ENCODE results near the gene UBE2S.

UBE2S gene

GRCh38 chr19:55366790-55367189 is 40.8 kb downstream of the UBE2S start:
- H3K4me2 ChIP-seq (ENCODE audit: low read depth, low read length, poor library complexity, severe bottlenecking) = no peak overlapping the region

GRCh38 chr19:55365964-55366363 is 41.6 kb downstream of the UBE2S start:
- Histone ChIP-seq H3K79me2 (ENCODE audit: insufficient read depth, low read length) (no peaks in the 10 kb centered on the region), H3K36me3 (ENCODE audit: low read length) (no peaks in the 10 kb centered on the region), H3K27ac (ENCODE audit: low read depth, low read length) (no peak overlapping the region), H3K9me2 (replicated peaks; ENCODE audit: insufficient read depth, low read length) (no peaks in the 10 kb centered on the region), H3K4me3 (ENCODE audit: insufficient read depth, low read length, poor library complexity, severe bottlenecking) (no peak overlapping the region), H2AFZ (ENCODE audit: low read depth, low read length, severe bottlenecking) (no peak overlapping the region), H3K9me3 (ENCODE audit: insufficient read depth, low read length) (no peaks in the 10 kb centered on the region), H3F3A (ENCODE audit: insufficient read depth) (no peaks in the 10 kb centered on the region), H4K20me1 (ENCODE audit: low read depth, low read length) (no peaks in the 10 kb centered on the region), H3K27me3 (ENCODE audit: low read length) (no peaks in the 10 kb centered on the region), H3K4me2 (ENCODE audit: low read depth, low read length, poor library complexity, severe bottlenecking) (no peak overlapping the region), H3K9ac (ENCODE audit: low read length) (no peak overlapping the region)
- TF ChIP-seq CTCF (IDR thresholded peaks at IDR 0.05; ENCODE audit: insufficient read depth, low read length, poor library complexity, severe bottlenecking) = no peak
- TF ChIP-seq EZH2phosphoT487 (conservative IDR thresholded peaks at IDR 0.05; ENCODE audit: low read length) = no peak

More at GRCh38 chr19:55366790-55367189, 40.8 kb downstream of the UBE2S start:
- Histone ChIP-seq H4K20me1 (ENCODE audit: low read depth, low read length) (no peaks in the 10 kb centered on the region), H3K9me2 (replicated peaks; ENCODE audit: insufficient read depth, low read length) (no peaks in the 10 kb centered on the region), H3K27ac (ENCODE audit: low read depth, low read length) (no peak overlapping the region), H3K9ac (ENCODE audit: low read length) (no peak overlapping the region), H3K4me3 (ENCODE audit: insufficient read depth, low read length, poor library complexity, severe bottlenecking) (no peak overlapping the region), H3F3A (ENCODE audit: insufficient read depth) (no peaks in the 10 kb centered on the region), H3K79me2 (ENCODE audit: insufficient read depth, low read length) (no peaks in the 10 kb centered on the region), H3K36me3 (ENCODE audit: low read length) (no peaks in the 10 kb centered on the region), H2AFZ (ENCODE audit: low read depth, low read length, severe bottlenecking) (no peak overlapping the region), H3K27me3 (ENCODE audit: low read length) (no peaks in the 10 kb centered on the region), H3K9me3 (ENCODE audit: insufficient read depth, low read length) (no peaks in the 10 kb centered on the region)
- TF ChIP-seq CTCF (IDR thresholded peaks at IDR 0.05; ENCODE audit: insufficient read depth, low read length, poor library complexity, severe bottlenecking) = no peak
- TF ChIP-seq EZH2phosphoT487 (conservative IDR thresholded peaks at IDR 0.05; ENCODE audit: low read length) = no peak

GRCh38 chr19:55365245-55365644 is 42.3 kb downstream of the UBE2S start:
- no peak overlapping the region for H3K4me2 ChIP-seq (ENCODE audit: low read depth, low read length, poor library complexity, severe bottlenecking)
- TF ChIP-seq CTCF (IDR thresholded peaks at IDR 0.05; ENCODE audit: insufficient read depth, low read length, poor library complexity, severe bottlenecking) (no peak), EZH2phosphoT487 (conservative IDR thresholded peaks at IDR 0.05; ENCODE audit: low read length) (no peak)
- no peak overlapping the region for H3K27ac ChIP-seq (ENCODE audit: low read depth, low read length)

More at GRCh38 chr19:55365245-55365644, 42.3 kb downstream of the UBE2S start:
- Histone ChIP-seq H3K9me3 (ENCODE audit: insufficient read depth, low read length) (no peaks in the 10 kb centered on the region), H3K36me3 (ENCODE audit: low read length) (no peaks in the 10 kb centered on the region), H3F3A (ENCODE audit: insufficient read depth) (no peaks in the 10 kb centered on the region), H3K79me2 (ENCODE audit: insufficient read depth, low read length) (no peaks in the 10 kb centered on the region), H4K20me1 (ENCODE audit: low read depth, low read length) (no peaks in the 10 kb centered on the region), H3K27me3 (ENCODE audit: low read length) (no peaks in the 10 kb centered on the region), H3K9ac (ENCODE audit: low read length) (no peak overlapping the region), H3K9me2 (replicated peaks; ENCODE audit: insufficient read depth, low read length) (no peaks in the 10 kb centered on the region), H2AFZ (ENCODE audit: low read depth, low read length, severe bottlenecking) (no peak overlapping the region), H3K4me3 (ENCODE audit: insufficient read depth, low read length, poor library complexity, severe bottlenecking) (no peak overlapping the region)
